ENCODE results near the gene STAM. TPM values are rescaled to one million over a fixed set of nuclear protein-coding genes. Genes with fewer than 3 reads are reported as not detected.
A peak's percentile ranks its signal among the peaks of the same experiment; 100 is the strongest.

STAM gene
- total and polyA plus RNA-seq, 9 of the 15 experiments (the other 6 are each of a cell fraction or from before 2014, with no cell fraction given) = 13.8 to 33.5 (median 26.4) TPM

- TF ChIP-seq E2F5 (CRISPR knock-in tag; IDR thresholded peaks at IDR 0.05) (no peak), GATA2 (CRISPR knock-in tag; IDR thresholded peaks at IDR 0.05) (peak; percentile 95), ZMIZ1 (IDR thresholded peaks at IDR 0.05; ENCODE audit: low read depth in 2 of 2, low read length in 2 of 2) (peak in 1 of 2 experiments; percentile 96; a peak in 2 of 4 replicates), RB1 (IDR thresholded peaks at IDR 0.05; ENCODE audit: low read depth) (no peak), E2F4 (CRISPR knock-in tag; IDR thresholded peaks at IDR 0.05; ENCODE audit: low read depth) (no peak), RREB1 (CRISPR knock-in tag; IDR thresholded peaks at IDR 0.05) (no peak), POLR3A (IDR thresholded peaks at IDR 0.05; ENCODE audit: borderline replicate concordance, extremely low read depth, insufficient read depth, insufficient read length) (peak; percentile 46), CCNT2 (IDR thresholded peaks at IDR 0.05; ENCODE audit: borderline replicate concordance, extremely low read depth, insufficient read length, low read depth, low read length) (peak; percentile 98), IRF2 (CRISPR knock-in tag; IDR thresholded peaks at IDR 0.05) (no peak), PTBP1 (IDR thresholded peaks at IDR 0.05; ENCODE audit: low read depth, low read length) (no peak), ZNF280A (IDR thresholded peaks at IDR 0.05; ENCODE audit: low read depth, partially characterized antibody) (no peak), NFATC3 (IDR thresholded peaks at IDR 0.05) (peak; percentile 89; the same call in 1 of the 2 replicates)
Observed at GRCh38 chr10:17662193-17663138, 18.5 kb downstream of the STAM start (continued).
